MV-4-11 (cell line): ENCODE data around the gene CCND1.
"Not testable (repeated sequence)": the region's sequence is repeated elsewhere in the genome, so short reads cannot be mapped to it uniquely, and the experiment has no call there.

Experiments used
- DNase-seq: peaks from one replicate; lab custom pipeline; 2025; lab: John Stamatoyannopoulos, UW

CCND1 gene

GRCh38 chr11:69667619-69668604, 27.0 kb downstream of the CCND1 start:
- no peak for DNase-seq

- DNase-seq = no peak
These were observed 28.5 kb downstream of the CCND1 start for GRCh38 chr11:69669486-69669885.

DNA sequence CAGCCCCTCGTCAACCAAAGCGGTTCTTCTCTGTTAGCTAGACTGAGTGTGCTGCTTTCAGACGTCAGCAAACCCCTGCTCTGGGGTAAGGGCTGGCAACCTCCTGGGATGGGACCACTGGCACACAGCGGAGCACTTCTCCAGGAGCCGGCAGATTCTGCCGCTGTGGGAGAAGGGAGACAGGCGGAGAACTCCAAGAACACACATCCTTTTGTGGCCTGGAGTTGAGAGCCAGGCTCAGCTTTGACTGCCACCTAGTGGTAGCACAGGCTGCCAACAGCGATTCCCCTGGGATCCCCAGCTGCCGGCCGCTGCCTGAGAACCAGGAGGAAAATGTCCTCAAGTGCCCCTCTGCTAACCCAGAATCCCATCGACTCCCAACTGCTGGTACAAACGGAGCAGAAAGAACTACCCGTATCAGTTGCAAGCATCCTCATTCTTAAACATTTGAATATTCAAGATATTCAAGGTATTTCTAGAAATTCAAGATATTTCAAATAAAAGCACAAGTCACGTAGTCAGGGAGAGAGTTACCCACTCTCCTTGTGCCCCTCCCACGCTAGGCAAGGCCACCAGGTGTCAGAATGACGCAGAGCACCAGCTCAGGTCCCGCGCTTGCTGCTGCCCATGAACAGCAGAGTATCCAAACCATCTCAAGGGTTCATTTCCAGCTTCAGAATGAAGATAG, 29.3 kb downstream of the CCND1 start:
- peak; percentile 49 for DNase-seq

- DNase-seq = no peak
These were observed 30.9 kb downstream of the CCND1 start for GRCh38 chr11:69671734-69672465.

DNA sequence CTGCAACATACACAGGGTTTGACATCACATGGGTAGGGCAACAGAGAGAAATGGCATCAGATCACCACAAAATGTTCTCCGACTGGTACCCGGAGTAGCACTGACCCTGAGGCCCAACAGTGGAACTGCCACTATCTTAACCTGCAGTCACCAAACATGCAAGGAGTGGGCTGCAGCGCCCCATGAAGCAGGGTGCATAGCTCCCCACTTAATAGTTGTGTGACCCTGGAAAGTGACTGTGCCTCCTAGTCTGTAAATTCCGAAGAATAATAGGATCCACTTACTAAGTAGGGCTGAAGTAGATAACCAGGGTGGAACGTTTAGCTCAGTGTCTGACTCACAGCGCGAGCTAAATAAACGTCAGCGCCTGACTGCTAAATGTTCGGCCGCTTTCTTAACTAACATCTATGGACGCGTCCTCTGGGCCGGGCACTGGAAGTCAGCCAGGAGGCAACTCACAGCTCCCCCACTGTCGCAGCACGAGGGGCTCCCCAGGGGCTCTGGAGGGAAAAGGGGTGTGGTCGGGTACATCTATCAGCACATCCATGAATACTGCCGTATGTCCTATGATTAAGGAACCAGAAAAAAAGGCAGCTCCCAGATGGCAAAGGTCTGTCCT, 33.4 kb downstream of the CCND1 start:
- no peak for DNase-seq

DNA sequence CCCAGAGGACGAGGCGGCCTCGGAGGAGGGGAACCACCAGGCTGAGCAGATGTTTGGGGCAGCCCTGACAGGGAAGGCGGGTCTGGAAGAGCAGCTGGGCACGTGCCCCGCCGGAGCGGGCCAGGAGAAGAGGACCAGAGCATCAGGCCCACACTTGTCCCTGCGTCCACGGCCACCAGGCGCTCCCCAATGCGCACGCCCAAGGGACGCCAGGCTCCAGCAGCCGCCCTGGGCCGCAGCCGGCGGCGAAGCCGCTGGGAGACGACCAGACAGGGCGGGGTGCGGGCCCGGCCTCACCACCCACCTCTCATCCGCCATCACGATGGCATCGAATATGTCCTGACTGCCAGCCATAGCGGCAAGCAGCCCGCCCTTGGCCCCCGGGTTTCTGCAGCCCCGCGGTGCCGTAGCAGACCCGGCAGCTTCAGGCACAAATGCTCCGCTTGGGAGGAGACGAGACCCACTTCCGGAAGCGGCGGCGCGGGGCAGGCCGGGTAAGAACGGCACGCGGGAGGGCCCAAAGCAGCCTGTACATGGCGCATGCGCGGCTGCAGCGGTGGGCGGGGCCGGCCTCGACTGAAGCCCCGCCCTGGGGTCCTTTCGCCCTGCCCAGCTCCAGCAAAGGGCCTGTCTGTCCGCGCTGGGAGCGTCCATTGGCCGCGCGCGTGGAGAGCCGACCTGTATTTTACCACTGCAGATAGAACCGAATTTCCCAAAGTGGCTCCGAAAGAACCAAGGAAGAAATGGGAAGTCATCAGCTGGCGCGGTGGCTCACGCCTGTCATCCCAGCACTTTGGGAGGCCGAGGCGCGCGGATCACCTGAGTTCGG, 34.1 kb downstream of the CCND1 start, which contains the start of gene LTO1:
LTO1 (minus strand) TSS at position 468 of the 829 bp plus-strand sequence; CDS start at position 354, 114 bp downstream.
- peak; percentile 89 for DNase-seq

DNA sequence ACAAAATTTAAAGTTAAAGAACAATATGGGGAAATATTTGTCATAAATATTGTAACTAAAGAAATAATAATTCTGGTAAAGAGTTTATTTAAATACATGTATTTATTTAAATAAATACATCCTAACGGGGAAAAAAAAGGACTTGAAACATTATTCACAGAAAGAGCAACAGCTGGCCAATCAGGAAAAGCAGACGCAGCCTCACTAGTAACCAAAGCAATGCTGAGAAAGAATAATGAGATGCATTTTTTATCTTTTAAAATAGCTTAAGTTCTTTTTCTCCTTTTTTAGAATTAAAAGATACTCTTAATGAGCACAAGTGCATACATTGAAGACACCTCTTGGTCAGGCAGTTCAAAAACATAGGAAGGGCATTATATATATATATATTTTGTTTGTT, 36.8 kb downstream of the CCND1 start:
- no peak for DNase-seq

- DNase-seq = no peak
These were observed 39.7 kb downstream of the CCND1 start for GRCh38 chr11:69680688-69681087.

DNA sequence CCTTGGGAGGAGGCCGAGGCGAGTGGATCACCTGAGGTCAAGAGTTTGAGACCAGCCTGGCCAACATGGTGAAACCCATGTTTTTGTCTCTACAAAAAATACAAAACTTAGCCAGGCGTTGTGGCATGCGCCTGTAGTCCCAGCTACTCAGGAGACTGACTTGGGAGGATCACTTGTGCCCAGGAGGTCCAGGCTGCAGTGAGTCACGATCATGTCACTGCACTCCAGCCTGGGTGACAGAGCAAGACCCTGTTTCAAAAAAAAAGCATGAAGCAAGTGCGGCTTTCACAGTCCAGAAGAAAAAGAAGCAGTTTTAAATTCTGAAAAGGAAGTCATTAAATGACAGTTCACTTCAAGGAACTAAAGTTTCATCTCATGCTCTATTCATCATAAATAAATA, 41.3 kb downstream of the CCND1 start:
- DNase-seq = peak; percentile 27

DNA sequence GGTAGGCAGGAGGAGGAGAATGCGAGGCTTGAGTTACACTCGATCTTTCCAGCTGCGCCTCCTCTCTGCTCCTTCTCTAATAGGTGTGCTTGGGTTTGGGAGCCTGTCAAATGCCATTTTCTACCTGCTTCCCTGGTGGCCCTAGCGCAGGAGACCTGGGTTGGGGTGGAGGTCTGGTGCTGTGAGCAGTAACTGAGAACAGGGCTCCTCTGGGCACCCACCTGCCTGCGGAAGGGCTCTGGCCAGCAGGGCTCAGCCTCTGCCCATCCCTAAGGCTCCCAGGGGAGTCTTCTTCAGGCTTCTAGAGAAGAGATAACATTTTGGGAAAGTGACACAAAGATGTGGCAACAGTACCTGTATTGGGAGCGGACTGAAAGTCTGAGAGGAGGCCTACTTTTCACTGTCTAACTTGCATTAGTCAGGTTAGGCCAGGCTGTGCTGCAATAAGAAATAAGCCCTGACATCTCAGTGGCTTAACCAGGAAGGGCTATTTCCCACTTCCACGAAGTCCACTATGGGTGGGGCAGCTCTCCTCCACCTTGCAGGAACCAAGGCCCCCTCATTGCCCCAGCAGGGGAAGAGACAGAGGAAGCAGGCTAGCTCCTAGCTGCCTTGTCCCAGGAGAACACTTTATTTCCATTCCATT, 41.8 kb downstream of the CCND1 start:
- DNase-seq = no peak

GRCh38 chr11:69683764-69684333, 42.9 kb downstream of the CCND1 start:
- no peak for DNase-seq

DNA sequence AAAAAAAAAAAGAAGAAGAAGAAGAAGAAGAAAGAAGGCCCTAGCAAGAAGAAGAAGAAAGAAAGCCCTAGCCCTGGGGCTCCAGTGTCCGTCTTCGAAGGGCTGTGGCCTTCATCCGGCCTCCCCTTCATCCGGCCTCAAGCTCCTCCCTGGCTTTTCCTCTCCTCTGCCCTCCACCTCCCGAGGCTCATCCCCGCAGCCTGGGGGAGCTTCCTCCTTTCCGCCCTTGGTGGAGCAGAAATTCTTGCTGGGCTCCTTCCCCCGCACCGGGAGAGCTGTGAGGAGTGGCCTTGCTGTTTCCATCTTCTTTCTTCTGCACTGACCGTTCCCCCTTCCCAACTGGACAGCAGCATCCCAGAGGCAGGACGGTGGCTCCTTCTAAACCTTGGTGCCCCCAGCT, 43.7 kb downstream of the CCND1 start:
- DNase-seq = no peak

GRCh38 chr11:69685348-69685747, 44.4 kb downstream of the CCND1 start:
- DNase-seq = no peak

DNA sequence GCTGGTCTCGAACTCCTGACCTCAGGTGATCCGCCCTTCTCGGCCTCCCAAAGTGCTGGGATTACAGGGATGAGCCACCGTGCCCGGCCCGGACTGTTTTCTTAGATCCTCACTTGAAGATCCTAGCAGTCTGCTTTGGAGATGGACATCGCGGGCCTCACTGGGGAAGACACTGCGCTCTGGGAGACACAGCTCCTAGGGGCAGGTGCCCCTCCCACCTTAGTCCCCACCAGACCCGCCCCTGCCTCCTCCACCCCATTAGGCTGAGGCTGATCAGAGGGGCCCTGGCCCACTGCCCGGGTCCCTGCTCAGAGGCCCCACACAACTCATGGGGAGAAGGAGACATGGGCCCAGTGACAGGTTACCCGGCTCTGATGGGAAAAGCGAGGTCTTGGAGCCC, 45.5 kb downstream of the CCND1 start:
- DNase-seq = no peak

DNA sequence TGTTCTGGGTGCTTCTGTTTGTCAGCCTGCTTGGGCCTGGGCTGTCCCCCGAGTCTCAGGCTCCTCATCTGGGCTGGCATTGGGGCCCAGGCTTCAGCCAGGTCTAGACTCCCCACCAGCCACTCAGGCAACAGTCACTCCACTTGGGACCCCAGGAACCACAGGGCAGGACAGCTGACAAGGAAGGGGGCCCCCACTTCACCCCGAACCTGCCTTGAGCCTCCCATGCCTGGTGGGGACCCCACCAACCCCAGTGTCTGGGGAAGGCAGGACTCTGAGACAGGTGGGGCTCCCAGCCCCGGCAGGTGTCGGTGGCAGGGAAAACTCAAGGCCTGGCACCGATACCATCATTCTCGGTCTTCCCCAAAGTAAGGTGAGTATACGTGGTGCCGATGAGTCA, 45.9 kb downstream of the CCND1 start:
- DNase-seq = no peak

GRCh38 chr11:69687969-69688771, 47.2 kb downstream of the CCND1 start:
- DNase-seq = not testable (repeated sequence)

GRCh38 chr11:69689484-69690319, 48.7 kb downstream of the CCND1 start:
- DNase-seq = no peak

- DNase-seq = no peak
These were observed 50.5 kb downstream of the CCND1 start for GRCh38 chr11:69691463-69691862.
